ENCODE measurements around the gene SLC36A4.
"Not testable (repeated sequence)": the region's sequence is repeated elsewhere in the genome, so short reads cannot be mapped to it uniquely, and the experiment has no call there.

The SLC36A4 gene

DNA sequence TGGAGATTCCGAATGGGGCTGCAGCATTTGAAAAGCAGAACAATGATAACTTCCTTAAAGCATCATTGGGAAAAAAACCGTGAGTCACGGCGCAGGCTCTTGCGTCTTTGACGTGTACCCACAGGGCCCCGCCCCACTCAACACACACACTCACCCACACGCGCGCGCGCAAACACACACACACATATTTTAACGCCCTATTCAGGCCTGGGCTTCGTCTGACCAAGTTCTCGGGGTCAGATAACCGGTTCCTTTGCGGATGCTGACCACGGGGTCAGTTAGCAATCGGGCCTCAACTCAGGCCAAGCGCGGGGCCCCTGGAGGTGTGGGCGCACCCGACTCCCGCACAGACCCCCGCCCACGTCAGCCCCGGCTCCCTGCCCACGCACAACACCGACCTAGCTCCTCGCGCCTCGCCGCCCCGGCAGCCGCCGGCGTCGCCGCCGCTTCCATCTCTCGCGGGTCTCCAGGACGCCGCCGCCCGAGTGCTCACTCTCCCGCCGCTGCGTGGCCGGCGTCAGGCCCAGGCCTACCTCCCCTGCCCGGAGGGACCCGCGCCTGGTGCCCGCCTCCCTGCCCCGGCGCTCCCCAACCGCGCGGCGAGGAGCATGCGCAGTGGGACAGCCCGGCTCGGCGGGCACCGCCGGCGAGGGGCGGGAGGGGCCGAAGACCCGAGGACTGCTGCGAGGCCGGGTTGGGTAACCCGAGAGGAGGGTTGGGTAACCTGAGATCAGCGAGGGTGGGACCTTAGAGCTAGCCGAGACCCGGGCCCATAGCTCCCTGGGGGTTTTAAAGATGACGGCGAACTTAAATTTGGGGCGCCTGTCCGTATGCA is at the start of gene SLC36A4:
TSS of gene SLC36A4 (minus strand) at position 612 of the 835 bp plus-strand sequence. CDS start at position 453, 159 bp downstream.
- DNase-seq (ENCODE audit: low spot score): peak; percentile 83

DNA sequence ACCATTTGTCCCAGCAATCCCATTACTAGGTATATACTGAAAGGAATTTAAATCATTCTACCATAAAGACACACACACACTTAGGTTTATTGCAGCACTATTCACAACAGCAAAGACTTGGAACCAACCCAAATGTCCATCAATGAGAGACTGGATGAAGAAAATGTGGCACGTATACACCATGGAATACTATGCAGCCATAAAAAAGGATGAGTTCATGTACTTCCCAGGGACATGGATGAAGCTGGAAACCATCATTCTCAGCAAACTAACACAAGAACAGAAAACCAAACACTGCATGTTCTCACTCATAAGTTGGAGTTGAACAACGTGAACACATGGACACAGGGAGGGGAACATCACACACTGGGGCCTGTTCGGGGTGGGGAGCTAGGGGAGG is 49.0 kb upstream of the SLC36A4 start:
- DNase-seq (ENCODE audit: low spot score): not testable (repeated sequence)

DNA sequence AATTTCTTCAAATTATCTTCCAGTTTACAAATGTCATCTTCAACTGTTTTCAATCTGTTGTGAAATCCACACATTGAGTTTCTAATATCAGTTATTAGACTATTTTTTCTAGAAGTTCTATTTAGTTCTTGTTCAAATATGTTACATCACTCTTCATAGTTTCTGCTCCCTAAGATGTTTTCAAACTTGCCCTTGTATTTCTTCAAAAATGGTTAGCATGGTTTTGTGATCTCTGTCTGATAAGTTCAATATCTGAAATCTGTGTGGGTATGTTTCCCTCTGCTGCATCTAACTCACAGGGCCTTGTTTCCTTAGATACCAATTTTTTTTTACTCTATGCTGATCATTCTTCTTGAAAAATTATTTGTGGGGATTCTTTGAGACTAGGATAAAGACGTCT is 46.2 kb upstream of the SLC36A4 start:
- DNase-seq (ENCODE audit: low spot score): no peak

DNA sequence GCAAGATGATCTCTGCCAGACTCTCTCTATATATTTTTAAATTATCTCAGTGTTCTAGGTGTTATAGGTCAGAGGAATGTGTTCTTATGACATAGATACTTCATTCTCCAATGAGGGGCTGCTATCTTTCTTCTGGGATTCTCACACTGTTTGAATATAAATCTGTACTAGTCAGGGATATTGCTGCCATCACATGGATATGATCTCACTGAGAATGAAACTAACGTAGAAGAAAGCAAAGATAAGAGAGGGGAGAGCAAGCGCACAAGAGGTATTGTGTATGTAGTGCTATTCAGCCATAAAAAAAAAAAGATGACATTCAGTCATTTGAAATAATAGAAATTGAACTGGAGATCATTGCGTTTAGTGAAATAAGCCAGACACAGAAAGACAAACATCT is 42.2 kb upstream of the SLC36A4 start:
- no peak for DNase-seq (ENCODE audit: low spot score)

DNA sequence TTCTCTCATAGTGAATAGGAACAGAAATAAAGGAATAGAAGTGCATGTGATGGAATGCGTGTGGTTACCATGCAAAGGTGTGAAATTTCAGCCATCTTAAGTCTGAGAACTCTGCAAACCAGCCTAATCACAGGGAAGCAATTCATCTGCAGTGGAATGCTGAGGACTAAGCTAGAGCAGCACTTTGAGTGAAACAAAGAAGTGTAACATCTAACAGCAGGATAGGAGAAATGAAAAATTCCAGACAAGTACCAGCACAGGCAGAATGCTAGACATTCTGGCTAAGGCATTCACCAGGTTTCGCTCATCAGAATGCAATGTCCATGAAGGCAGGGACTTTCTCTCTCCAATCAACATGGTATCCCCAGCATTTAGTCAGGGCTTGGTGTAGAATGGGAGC is 41.2 kb upstream of the SLC36A4 start:
- no peak for DNase-seq (ENCODE audit: low spot score)

DNA sequence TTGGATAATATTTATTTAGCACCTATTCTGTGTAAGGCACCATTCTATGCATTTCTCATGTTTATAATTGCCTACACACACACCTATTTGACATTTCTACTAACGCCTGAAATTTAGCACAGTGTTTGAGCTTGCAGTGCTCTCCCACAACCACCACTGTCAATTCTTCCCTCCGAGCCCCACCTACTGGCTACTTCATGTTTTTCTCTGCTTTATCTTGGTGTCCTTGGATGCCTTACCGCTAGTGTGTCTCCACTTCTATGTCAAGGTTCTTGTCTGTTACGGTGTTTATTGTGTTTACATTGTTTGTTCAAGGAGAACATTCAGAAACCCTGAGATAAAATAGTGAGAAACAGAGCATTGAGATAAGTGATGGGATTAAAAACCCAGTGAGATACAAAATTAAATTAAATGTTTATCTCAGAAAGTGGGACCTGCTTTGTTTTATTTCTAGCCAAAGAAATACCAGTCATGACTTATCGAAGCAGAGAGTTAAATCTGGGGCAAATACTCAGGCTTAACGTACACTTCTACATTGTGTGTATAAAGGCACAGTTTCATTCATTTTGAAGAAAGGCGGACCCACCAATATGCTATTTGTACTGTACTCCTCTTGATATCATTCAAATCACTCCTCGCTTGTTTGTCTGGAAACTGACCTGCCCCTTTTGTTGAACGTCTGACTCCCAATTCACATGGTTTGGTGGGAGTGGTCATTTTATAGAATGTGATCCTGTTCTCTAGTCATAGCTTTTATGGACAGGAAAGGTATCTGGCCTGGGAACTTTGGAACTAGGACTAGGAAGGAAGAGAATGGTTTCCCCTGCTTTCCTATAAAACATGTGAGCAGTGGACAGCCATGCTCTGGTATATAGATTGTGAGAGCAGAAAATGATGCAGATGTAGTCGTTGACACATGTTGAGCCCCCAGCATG is 39.2 kb upstream of the SLC36A4 start:
- no peak for DNase-seq (ENCODE audit: low spot score)

DNA sequence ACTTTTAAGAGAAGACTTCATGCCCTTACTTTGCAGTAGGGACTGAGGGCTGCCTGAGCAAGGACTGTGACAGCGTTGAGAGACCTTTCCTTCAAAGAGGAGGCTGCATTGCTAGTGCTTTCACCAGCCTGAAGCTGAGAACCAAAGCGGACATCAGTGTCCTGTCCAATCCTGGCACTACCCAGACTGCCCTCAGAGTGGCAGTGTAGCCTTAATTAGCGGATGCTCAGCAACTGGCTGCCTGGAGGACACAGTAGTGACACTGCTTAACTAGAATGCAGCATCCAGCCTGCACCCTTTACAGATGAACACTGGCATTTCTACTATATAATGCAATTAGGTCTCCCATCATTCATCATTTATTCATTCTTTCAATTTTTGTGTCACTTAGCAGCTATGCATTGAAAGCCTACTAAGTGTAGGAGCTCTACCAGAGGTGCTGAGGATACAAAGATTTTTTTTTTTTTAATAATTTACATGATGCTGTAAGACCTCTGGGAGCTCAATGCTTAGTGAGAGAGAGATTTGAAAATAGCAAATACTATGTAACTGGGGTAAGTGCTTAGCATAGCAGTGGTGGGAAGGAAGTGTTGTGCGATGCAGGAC is 36.9 kb upstream of the SLC36A4 start:
- DNase-seq (ENCODE audit: low spot score): peak; percentile 58

DNA sequence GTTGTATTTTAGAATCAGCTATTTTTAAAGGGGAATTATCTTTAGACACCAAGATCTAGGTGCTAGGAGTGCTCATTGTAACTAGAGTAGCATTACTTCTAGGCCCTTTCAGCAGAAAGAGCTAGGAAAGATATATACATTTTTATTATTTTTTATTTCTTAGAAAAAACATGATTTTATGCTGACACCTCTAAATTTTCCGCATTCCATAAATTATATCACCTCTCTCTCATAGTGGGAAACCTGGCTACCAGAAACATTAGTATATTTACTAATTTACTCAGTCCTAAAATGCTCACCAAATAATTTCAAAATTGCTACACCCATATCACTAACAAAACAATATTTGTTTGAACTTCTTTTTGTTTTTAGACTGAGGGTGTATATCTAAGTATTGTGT is 32.1 kb upstream of the SLC36A4 start:
- DNase-seq (ENCODE audit: low spot score): no peak

DNA sequence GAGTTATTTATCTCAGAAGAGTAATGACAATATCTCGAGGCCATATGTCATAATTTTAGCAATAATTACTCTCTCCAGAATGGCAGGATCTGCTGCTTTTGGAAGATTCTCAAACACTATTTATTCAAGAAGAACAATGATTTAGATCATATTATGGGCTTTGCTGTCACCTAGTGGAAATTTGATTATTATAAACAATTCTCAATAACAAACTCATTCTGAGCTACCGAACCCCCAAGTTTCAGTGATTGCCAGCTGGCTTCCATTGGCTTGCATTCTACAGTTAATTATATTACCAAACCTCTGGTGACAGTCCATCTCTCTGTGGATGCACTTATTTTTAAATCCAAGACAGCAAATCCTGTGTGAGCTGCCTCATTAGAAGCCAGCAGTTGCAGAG is 27.9 kb upstream of the SLC36A4 start:
- no peak for DNase-seq (ENCODE audit: low spot score)

DNA sequence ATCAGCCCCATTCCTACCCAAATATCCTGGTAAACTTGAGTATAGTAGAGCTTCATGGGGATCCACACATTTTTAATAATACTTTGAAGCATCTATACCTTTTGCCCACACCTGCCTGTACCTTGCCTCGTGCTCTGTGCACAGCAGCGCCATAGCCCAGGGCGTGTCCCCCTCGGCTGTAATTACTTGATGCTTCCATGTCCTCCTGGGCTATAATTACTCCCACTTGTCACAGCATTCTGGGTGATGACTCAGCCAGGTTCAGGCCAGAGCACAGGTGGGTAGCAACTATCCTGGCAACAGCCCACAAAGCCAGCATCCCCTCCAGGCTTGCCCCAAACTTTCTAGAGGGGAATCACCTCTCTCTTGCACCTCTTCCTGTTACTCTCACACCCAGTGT is 23.7 kb upstream of the SLC36A4 start:
- DNase-seq (ENCODE audit: low spot score): no peak

DNA sequence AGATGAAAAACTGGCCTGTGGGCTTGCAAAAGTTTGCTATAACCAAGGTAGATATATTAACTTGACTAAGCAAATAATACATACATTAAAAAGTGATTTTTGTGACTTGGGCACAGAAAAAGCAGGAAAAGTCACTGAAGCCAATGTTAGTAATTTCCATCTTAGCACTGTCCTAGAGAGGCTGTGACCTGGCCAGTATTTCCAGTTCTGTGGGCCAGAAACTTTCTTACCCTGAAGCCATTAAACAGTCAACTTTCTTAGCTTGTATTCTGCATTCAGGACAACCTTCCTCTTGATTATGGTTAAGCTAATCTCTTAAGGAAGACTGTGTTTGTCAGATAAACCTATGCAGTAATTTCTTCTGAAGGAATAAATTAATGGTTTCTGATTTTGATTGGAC is 22.3 kb upstream of the SLC36A4 start:
- DNase-seq (ENCODE audit: low spot score): no peak

DNA sequence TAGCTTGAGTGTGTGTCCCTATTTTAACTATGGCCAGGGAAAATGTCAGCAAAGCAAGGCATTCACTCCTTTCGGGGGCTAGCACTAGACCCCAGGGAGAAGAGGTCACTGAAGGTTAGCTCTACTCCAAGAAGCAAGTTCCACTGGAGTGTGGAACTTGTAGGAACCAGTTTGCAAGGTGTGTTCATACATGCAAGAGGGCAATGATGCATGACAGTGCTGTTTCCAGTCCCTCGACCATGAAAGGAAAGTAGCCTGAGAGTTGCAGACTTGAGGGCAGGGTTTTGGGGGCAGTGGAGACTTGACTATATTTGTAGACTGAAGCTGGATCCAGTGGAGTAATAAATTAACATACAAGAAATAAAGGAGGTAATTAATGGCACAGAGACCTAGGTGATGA is 21.6 kb upstream of the SLC36A4 start:
- no peak for DNase-seq (ENCODE audit: low spot score)

DNA sequence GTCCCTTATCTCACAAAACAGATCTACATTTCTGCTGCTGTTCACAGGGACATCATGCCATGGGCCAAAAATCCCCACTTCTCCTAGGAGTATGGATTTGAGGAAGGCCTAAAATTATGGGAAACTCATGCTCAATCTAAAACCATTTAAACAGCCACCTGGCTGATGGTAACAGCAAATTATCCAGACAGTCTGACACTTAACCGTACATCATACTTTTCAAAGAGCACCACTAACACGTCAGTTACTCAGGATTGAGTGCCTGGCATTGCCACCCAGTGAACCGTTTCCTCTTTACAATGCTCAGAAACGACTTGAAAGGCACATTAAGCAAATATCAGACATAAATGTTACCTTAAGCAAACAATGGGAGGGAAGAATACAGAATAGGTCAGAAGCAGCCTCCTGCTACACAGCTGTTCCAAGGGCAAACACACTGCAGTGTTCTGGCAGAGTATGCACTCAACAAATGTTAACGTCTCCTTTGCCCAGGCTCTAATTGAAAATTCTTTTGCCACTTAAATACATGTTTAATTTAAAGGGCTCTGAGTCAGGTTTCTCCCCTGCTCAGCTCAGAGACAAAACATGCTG is 18.8 kb upstream of the SLC36A4 start:
- no peak for DNase-seq (ENCODE audit: low spot score)

DNA sequence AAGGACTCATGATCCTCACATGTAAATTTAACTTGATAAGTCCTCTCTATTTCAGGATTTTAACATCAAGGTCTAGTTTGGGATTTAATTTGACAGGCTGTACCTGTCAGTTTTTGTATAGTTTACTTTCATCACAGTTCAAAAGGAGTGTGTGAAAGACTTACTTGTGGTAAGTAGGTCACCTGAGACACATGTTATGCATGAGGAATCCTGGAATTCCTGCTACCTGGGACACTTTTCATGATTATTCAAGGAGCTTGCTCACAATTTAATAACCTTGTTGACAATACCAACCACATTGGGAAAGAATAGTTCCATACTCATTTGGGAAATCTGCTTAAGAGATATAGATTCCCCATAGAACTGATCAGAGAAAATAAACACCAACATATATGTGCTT is 15.8 kb upstream of the SLC36A4 start:
- DNase-seq (ENCODE audit: low spot score): no peak

DNA sequence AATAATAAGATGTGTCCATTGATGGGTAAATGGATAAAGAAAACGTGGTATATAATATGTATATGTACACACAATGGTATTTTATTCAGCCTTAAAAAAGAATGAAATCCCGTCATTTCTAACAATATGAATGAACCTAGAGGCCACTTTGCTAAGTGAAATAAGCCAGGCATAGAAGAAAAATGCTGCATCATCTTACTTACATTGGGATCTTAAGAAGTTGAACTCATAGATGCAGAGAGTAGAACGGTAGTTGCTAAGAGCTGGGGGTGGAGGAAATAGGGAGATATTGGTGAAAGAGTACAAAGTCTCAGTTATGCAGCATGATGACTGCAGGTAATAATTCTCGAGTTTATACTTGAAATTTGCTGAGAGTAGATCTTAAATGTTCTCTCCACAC is 14.3 kb upstream of the SLC36A4 start:
- no peak for DNase-seq (ENCODE audit: low spot score)

DNA sequence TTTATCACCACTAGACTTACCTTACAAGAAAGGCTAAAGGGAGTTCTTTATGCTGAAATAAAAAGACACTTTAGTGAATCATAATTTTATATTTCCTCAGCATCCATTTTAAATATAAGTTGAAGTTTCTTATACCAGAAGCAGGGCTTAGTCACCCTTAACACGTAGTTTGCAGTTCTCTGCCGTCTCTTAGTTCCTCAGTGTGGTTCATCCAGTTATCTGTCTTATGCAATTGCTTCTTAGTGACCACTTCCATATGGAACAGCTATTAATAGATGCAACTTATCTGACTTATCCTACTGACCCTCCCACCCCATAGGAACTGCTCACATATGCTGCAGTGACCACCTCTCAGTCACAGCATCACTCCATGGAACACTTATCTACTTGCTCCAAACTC is 11.7 kb upstream of the SLC36A4 start:
- no peak for DNase-seq (ENCODE audit: low spot score)

DNA sequence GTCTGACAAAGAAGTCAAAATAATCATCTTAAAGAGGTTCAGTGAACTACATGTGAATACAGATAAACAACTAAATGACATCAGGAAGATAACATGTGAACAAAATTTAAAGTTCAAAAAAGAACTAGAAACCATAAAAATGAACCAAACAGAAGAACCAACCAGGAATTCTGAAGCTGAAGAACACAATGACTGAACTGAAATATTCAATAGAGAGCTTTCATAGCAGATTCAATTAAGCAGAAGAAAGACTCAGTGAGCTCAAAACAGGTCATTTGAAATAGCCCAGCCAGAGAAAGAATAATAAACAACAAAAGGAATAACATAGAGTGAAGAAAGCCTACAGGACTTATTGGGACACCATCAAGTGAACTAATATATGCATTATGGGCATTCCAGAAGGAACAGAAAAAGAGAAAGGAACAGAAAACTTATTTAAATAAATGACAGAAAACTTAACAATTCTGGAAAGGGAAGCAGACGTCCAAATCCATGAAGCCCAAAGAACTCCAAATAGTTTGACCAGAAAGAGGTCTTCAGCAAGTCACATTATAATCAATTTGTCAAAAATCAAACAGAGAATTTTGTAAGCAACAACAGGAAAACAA is 11.0 kb upstream of the SLC36A4 start:
- DNase-seq (ENCODE audit: low spot score): no peak

DNA sequence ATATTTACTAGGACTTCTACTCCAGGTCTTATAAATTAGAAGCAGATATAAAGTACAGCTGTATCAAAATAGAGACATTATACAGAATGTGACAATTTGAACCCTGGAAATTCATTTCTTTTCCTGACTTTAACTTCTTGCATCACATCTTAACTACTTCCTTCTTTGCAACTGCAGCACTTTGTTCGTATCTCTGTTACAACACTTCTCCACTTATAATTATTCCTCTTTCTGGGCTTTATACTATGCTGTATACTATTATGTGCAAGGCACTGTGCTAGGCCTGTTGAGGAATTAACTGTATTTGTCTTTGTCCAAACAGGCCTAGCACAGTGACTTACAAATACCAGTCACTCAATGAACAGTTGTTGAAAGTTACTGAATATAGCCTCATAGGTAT is 1.8 kb upstream of the SLC36A4 start:
- DNase-seq (ENCODE audit: low spot score): no peak

DNA sequence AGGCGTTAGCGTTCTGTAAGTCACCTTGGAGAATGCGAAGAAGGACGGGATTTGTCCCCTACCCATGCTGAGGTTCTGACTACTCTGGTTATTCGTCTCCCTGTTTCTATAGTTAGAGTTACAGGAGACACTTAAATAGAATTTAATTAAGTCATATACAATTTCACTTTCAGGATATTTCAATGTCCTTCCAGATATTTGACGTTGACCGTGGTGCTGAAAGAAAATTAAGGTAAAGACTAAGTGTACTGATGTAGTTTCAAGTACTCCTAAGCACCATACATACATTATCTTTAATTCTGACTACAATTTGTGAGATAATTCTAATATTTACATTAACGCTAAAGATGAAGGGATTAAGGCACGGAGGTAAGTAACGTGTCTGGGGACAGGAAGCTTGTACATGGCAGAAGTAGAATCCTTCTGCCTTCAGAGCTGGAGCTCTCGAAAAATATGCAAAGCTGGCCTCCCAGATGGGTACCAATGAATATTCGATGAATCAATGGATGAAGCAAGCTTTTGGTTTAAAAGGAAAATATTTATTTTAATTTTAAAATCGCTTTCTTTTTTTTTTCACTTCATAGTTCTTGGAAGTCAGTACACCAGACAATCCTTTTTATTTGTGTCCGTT is 539 bp upstream of the SLC36A4 start:
- DNase-seq (ENCODE audit: low spot score): no peak

DNA sequence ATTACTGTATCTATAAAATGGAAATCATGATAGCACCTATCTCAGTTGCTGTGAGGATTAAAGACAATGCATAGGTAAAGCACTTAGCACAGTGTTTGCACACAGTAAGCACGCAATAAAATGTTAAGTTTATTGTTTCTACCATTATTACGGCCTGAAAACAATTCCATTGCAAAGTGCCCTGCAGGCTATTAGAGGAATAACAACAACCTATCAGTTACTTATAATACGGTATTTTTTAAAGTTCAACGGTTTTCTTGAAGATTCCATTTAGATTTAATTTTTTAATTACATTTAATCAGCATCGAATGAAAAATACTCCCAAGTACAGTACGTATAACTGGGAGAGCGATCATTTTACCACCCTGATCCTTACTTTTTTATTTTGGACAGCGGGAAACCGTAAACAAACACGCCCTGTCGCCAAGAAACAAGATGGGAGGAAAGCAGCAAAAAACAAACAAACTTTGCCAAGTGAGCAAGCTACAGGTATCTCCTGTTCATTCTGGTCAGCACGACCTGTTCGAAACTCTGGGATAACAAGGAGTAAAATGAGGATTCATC is 893 bp downstream of the SLC36A4 start:
- no peak for DNase-seq (ENCODE audit: low spot score)

DNA sequence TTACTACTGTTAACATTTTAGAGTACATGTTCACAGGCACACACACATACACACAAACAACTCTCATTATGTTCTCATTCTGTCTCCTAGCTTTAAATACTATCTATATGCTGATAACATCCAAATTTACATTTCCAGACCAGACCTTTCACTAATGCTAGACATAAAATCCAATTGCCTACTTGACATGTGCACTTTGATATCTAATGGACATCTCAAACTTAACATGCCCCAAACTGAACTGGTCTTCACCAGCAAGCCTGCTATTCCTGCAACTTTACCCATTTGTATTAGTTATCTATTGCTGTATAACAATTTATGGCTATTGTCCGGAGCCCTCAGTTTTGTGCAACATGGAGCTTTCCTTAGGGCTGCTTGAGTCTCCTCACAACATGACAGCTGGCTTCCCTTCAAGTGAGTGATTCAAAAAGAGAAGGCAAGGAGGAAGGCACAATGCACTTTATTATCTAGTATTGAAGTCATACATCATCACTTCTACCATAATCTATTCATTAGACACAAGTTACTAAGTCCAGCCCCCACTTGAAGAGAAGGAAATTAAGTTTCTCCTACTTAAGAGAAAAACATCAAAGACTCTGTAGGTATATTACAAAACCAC is 3.0 kb downstream of the SLC36A4 start:
- no peak for DNase-seq (ENCODE audit: low spot score)
